Tibial nerve (tissue), 3 donors: ENCODE results near the gene S100A9.

ENCODE experiments used
- CTCF ChIP-seq, 5 experiments: fragments of 200-600 bp in 3 of 5; fragments of 450-650 bp in 2 of 5; sonication (generic) in 3 of 5; IDR thresholded peaks; one replicate each; pipeline ENCODE4 v1.5.1; 2016 to 2019; ENCODE audit warnings: antibody characterized with exemption in 5 of 5, mild to moderate bottlenecking in 3 of 5, moderate library complexity in 2 of 5
- POLR2A ChIP-seq, 2 donors: fragments of 450-650 bp; IDR thresholded peaks; one replicate each; pipeline ENCODE4 v1.6.1; 2017; ENCODE audit warnings: antibody characterized with exemption in 2 of 2, mild to moderate bottlenecking in 2 of 2, moderate library complexity in 2 of 2

GRCh38 chr1:153389401-153389800, 31.7 kb downstream of the S100A9 start:
- TF ChIP-seq CTCF (IDR thresholded peaks at IDR 0.05) (no peak), POLR2A (IDR thresholded peaks at IDR 0.05) (no peak)
